HepG2 (cell line): Measurements from ENCODE around the gene ARHGAP9. TPM values are rescaled to one million over a fixed set of nuclear protein-coding genes. Genes with fewer than 3 reads are reported as not detected.
A peak's percentile ranks its signal among the peaks of the same experiment; 100 is the strongest.

Experiments
- ATAC-seq: fragments of 200-7000 bp; cut with Tn5 transposase; 3 replicates; pipeline ENCODE4 v1.9.1; 2020; ENCODE audit warnings: mild to moderate bottlenecking, moderate library complexity
- BruUV-seq: library from RNA; stranded (reverse); fragments of 400-500 nt; replicated peaks from 2 replicates; lab custom pipeline; 2021; lab: Mats Ljungman, UMichigan
- CTCF ChIA-PET: fragments of 300-600 bp; formaldehyde crosslinking; extraction: SDS; loops from one replicate; lab custom pipeline; 2021; ENCODE audit warnings: low total read pairs, inconsistent platforms, low intra/inter-chr PET ratio; lab: Yijun Ruan, JAX
- POLR2A ChIA-PET: fragments of 350-600 bp; sonication (Branson Sonifier 250); formaldehyde crosslinking; loops from one replicate; lab custom pipeline; 2020; ENCODE audit warnings: antibody characterized with exemption, inconsistent platforms; lab: Yijun Ruan, JAX
- DNase-seq: peaks from one replicate; pipeline ENCODE4 v3.0.0-alpha.2; 2015; ENCODE audit warnings: low spot score
- FAIRE-seq: peaks from 3 replicates; lab custom pipeline; 2011; peaks lifted over from hg19 to GRCh38; lab: Jason Lieb, UNC
- H2AFZ ChIP-seq: one replicate; pipeline ENCODE4 v1.6.1; 2011; ENCODE audit warnings: low read length, inconsistent platforms
- H3K27ac ChIP-seq: fragments of 300-600 bp; 3 replicates; pipeline ENCODE4 v1.8.0; 2011; ENCODE audit warnings: mixed run types, mild to moderate bottlenecking, mixed read lengths, low read length, inconsistent platforms; ENCODE audit not compliant: insufficient read depth; ENCODE audit errors: extremely low read length
- H3K27me3 ChIP-seq, 2 experiments: fragments of 200-600 bp in 1 of 2; 2 replicates in 1 of 2; 3 replicates in 1 of 2; pipeline versions ENCODE4 v1.6.0 to v1.8.0; 2011; ENCODE audit warnings: low read length in 2 of 2, mild to moderate bottlenecking in 2 of 2, moderate library complexity in 2 of 2, inconsistent platforms in 1 of 2; ENCODE audit not compliant: insufficient read depth in 2 of 2, control insufficient read depth in 1 of 2
- H3K36me3 ChIP-seq, 2 experiments: fragments of 200-600 bp in 1 of 2; replicated peaks in 1 of 2; 2 replicates in 1 of 2; 3 replicates in 1 of 2; pipeline versions ENCODE4 v1.5.1 to v1.8.0; 2011; ENCODE audit warnings: low read length in 2 of 2, inconsistent platforms in 1 of 2; ENCODE audit not compliant: insufficient read depth in 2 of 2, control insufficient read depth in 1 of 2
- H3K4me1 ChIP-seq: 2 replicates; pipeline ENCODE4 v1.5.1; 2012; ENCODE audit warnings: low read length, inconsistent platforms; ENCODE audit not compliant: insufficient read depth
- H3K4me2 ChIP-seq: 2 replicates; pipeline ENCODE4 v1.6.0; 2011; ENCODE audit warnings: low read depth, low read length, inconsistent platforms
- H3K4me3 ChIP-seq, 3 experiments: fragments of 200-600 bp in 1 of 3; sonication (generic), shearing (Covaris generic) in 1 of 3; replicated peaks in 1 of 3; 2 replicates each; pipeline ENCODE4 v1.5.1; 2011 to 2016; ENCODE audit warnings: low read length in 3 of 3, inconsistent platforms in 2 of 3, low read depth in 2 of 3, mild to moderate bottlenecking in 2 of 3, control low read depth in 1 of 3, mixed read lengths in 1 of 3; ENCODE audit not compliant: insufficient read depth in 1 of 3
- H3K79me2 ChIP-seq: one replicate; pipeline ENCODE4 v1.6.1; 2011; ENCODE audit warnings: low read length, inconsistent platforms; ENCODE audit not compliant: insufficient read depth
- H3K9ac ChIP-seq: 2 replicates; pipeline ENCODE4 v1.6.0; 2011; ENCODE audit warnings: mild to moderate bottlenecking, low read depth, low read length, inconsistent platforms; ENCODE audit not compliant: insufficient read depth
- H3K9me3 ChIP-seq: 2 replicates; pipeline ENCODE4 v1.5.1; 2012; ENCODE audit warnings: mild to moderate bottlenecking, low read length
- H4K20me1 ChIP-seq: 2 replicates; pipeline ENCODE4 v1.6.0; 2011; ENCODE audit warnings: inconsistent platforms, mild to moderate bottlenecking, low read length, moderate library complexity; ENCODE audit not compliant: insufficient read depth
- HIVEP1 ChIP-seq: sonication (generic); formaldehyde crosslinking; IDR thresholded peaks from 2 replicates; pipeline ENCODE4 v1.4.0; 2020; ENCODE audit warnings: mild to moderate bottlenecking, missing genetic modification reagents
- NFRKB ChIP-seq: fragments of 450-650 bp; IDR thresholded peaks from 2 replicates; pipeline ENCODE4 v1.6.1; 2017
- RARG ChIP-seq: sonication (generic); formaldehyde crosslinking; IDR thresholded peaks from 2 replicates; pipeline ENCODE4 v1.4.0; 2020; ENCODE audit warnings: low read depth, mild to moderate bottlenecking, missing genetic modification reagents
- SMYD3 ChIP-seq: sonication (generic); formaldehyde crosslinking; IDR thresholded peaks from 2 replicates; pipeline ENCODE4 v1.8.1; 2023; ENCODE audit warnings: mild to moderate bottlenecking, missing genetic modification reagents
- SP5 ChIP-seq: IDR thresholded peaks from 2 replicates; pipeline ENCODE4 v1.6.1; 2016; ENCODE audit warnings: low read depth, borderline replicate concordance
- SSRP1 ChIP-seq: IDR thresholded peaks from 2 replicates; pipeline ENCODE4 v1.6.1; 2016; ENCODE audit warnings: control low read depth
- YY1 ChIP-seq: IDR thresholded peaks from 2 replicates; pipeline ENCODE4 v1.6.1; 2011; ENCODE audit warnings: low read length, low read depth, moderate library complexity, mild to moderate bottlenecking; ENCODE audit not compliant: insufficient read depth, insufficient replicate concordance
- ZBTB38 ChIP-seq: sonication (generic); formaldehyde crosslinking; IDR thresholded peaks from 2 replicates; pipeline ENCODE4 v1.5.1; 2020; ENCODE audit warnings: mild to moderate bottlenecking, missing genetic modification reagents
- ZKSCAN8 ChIP-seq: IDR thresholded peaks from 2 replicates; pipeline ENCODE4 v1.6.1; 2016; ENCODE audit warnings: borderline replicate concordance, missing genetic modification reagents, missing compliant biosample characterization
- ZMYM4 ChIP-seq: sonication (generic); formaldehyde crosslinking; IDR thresholded peaks from 2 replicates; pipeline ENCODE4 v1.8.1; 2023; ENCODE audit warnings: mild to moderate bottlenecking, missing genetic modification reagents
- ZNF138 ChIP-seq: sonication (generic); formaldehyde crosslinking; IDR thresholded peaks from 2 replicates; pipeline ENCODE4 v1.5.0; 2020; ENCODE audit warnings: mild to moderate bottlenecking, low read depth, missing genetic modification reagents
- ZNF180 ChIP-seq: sonication (generic); formaldehyde crosslinking; IDR thresholded peaks from 2 replicates; pipeline ENCODE4 v1.4.0; 2020; ENCODE audit warnings: low read depth, missing genetic modification reagents, borderline replicate concordance
- ZNF530 ChIP-seq: sonication (generic); formaldehyde crosslinking; IDR thresholded peaks from 2 replicates; pipeline ENCODE4 v1.5.0; 2020; ENCODE audit warnings: low read depth, mild to moderate bottlenecking, missing genetic modification reagents
- ZNF878 ChIP-seq: sonication (generic); formaldehyde crosslinking; IDR thresholded peaks from 2 replicates; pipeline ENCODE4 v1.8.1; 2023; ENCODE audit warnings: mild to moderate bottlenecking, missing genetic modification reagents, moderate library complexity
- WGBS: methylation state at CpG from one replicate; pipeline ENCODE4 v1.1.6; 2017; ENCODE audit warnings: low lambda C conversion rate; 5-methylcytosine and 5-hydroxymethylcytosine counted together
- in situ Hi-C: cut with HindIII; loops from 2 replicates; pipeline ENCODE4 v1.10.0; 2017; ENCODE audit warnings: low pct_unique_long_range_greater_than_20kb; ENCODE audit not compliant: extremely low pct_ligation_motif_present
- intact Hi-C: fragments of 100-400 bp; cut with micrococcal nuclease; formaldehyde crosslinking; loops from one replicate; pipeline ENCODE4 v1.10.0; 2022; ENCODE audit not compliant: unreplicated experiment
- polyA plus RNA-seq, 8 experiments: library from polyadenylated mRNA; depleted of rRNA in 3 of 8; stranded (reverse) in 7 of 8; unstranded in 1 of 8; fragments of >200 nt; fragmentation: Illumina TruSeq in 4 of 8; extraction: Trizol in 4 of 8; gene quantifications; 2 replicates each; pipeline versions ENCODE4 v1.2.1 to v1.2.3, GENCODE V29; 2011 to 2016; ENCODE audit warnings: low read depth in 4 of 8, missing spikeins in 1 of 8, mixed read lengths in 1 of 8; ENCODE audit not compliant: insufficient read depth in 1 of 8
- total RNA-seq, 5 experiments: library from RNA; depleted of rRNA; stranded (reverse); fragments of >200 nt; fragmentation: Illumina TruSeq; extraction: Trizol; gene quantifications; 2 replicates each; pipeline ENCODE4 v1.2.3, GENCODE V29; 2016; ENCODE audit warnings: low read depth in 1 of 5
- TF ChIP-seq, protein P1 (sequence below): IDR thresholded peaks from 2 replicates; pipeline ENCODE4 v1.4.0; 2020; ENCODE audit warnings: mild to moderate bottlenecking, missing genetic modification reagents
- TF ChIP-seq, protein P2 (sequence below): sonication (generic); formaldehyde crosslinking; IDR thresholded peaks from 2 replicates; pipeline ENCODE4 v1.5.1; 2020; ENCODE audit warnings: missing genetic modification reagents, mild to moderate bottlenecking, borderline replicate concordance
- TF ChIP-seq, protein P3 (sequence below): sonication (generic); formaldehyde crosslinking; IDR thresholded peaks from 2 replicates; pipeline ENCODE4 v1.8.1; 2022; ENCODE audit warnings: low read depth, mild to moderate bottlenecking, missing genetic modification reagents

Gene ARHGAP9
- total and polyA plus RNA-seq, 2 of the 13 experiments (the other 11 are each of a cell fraction or from before 2014, with no cell fraction given) = 0.18 to 1.2 TPM

DNA sequence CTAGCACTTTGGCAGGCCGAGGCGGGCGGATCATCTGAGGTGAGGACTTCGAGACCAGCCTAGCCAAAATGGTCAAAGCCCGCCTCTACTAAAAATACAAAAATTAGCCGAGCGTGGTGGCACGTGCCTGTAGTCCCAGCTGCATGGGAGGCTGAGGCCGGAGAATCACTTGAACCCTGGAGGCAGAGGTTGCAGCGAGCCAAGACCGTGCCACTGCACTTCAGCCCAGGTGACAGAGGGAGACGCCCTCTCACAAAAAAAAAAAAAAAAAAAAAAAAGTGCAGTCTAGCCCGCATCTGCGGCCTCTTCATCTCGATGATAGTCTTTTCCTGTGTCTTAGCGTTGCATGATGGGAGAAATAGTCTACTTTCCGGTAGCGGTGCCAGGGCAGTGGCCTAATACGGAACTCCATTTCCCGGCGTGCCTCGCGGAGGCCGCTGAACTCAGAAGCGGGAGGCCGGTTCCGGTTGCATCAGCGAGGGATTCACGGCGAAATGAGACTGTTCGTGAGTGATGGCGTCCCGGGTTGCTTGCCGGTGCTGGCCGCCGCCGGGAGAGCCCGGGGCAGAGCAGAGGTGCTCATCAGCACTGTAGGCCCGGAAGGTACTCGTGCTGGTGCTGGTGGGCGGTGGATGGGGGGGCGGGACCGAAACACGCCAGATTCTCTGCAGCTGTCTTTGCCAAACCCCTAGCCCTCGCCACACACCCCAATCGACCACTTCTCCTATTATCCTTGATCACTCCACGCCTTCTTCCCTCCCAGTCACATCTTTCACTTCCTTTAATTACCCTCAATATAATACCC is 8.1 kb upstream of the ARHGAP9 start, which contains the start of gene MARS1:
Gene MARS1, plus strand, starts transcription at position 472 of the 805 bp plus-strand sequence. Its CDS starts 23 bp downstream, at position 495.
- peak within 1 kb of the TSS; percentile 93 for H3K4me2 ChIP-seq
- peak within 1 kb of the TSS; percentile 95 to 97 (median 96) for H3K4me3 ChIP-seq
- ATAC-seq = peak; percentile 96
- H3K9me3 ChIP-seq = no peaks in the 10 kb centered on the region
- peak; percentile 94 for FAIRE-seq
- in situ Hi-C loops (no loop called here), intact Hi-C loops (loop anchor here (2.0 kb wide), 1 partner anchor 25 kb away; no protein-coding TSS in a partner anchor)
- peak within 1 kb of the TSS; percentile 92 for H3K9ac ChIP-seq
- peaks cover 0 to 4% of the 10 kb centered on the region in 2 experiments; a peak in 1 of 5 replicates for H3K27me3 ChIP-seq
- ChIA-PET CTCF (no interaction called here), POLR2A (interaction anchor here (1.0 to 3.4 kb wide), 4 partner anchors 13 to 88 kb away, joined by 3 to 15 read pairs (median 4); partner anchors contain the start of gene DDIT3)
- peaks cover 23% of the 10 kb centered on the region for H3K79me2 ChIP-seq
- peaks cover 23% of the 10 kb centered on the region for H3K4me1 ChIP-seq
- no TSS peak for BruUV-seq
- peaks cover 18 to 34% of the 10 kb centered on the region in 2 experiments for H3K36me3 ChIP-seq
- WGBS = 28% methylated on average over 25 of the region's 47 CpGs
- peak; percentile 96 for DNase-seq
- no peak within 1 kb of the TSS for H2AFZ ChIP-seq
- H3K27ac ChIP-seq = peak within 1 kb of the TSS; percentile 62
- H4K20me1 ChIP-seq = peaks cover 6% of the 10 kb centered on the region
- no peak for TF ChIP-seq ZBTB38 (CRISPR knock-in tag)
- TF ChIP-seq, protein P1, sequence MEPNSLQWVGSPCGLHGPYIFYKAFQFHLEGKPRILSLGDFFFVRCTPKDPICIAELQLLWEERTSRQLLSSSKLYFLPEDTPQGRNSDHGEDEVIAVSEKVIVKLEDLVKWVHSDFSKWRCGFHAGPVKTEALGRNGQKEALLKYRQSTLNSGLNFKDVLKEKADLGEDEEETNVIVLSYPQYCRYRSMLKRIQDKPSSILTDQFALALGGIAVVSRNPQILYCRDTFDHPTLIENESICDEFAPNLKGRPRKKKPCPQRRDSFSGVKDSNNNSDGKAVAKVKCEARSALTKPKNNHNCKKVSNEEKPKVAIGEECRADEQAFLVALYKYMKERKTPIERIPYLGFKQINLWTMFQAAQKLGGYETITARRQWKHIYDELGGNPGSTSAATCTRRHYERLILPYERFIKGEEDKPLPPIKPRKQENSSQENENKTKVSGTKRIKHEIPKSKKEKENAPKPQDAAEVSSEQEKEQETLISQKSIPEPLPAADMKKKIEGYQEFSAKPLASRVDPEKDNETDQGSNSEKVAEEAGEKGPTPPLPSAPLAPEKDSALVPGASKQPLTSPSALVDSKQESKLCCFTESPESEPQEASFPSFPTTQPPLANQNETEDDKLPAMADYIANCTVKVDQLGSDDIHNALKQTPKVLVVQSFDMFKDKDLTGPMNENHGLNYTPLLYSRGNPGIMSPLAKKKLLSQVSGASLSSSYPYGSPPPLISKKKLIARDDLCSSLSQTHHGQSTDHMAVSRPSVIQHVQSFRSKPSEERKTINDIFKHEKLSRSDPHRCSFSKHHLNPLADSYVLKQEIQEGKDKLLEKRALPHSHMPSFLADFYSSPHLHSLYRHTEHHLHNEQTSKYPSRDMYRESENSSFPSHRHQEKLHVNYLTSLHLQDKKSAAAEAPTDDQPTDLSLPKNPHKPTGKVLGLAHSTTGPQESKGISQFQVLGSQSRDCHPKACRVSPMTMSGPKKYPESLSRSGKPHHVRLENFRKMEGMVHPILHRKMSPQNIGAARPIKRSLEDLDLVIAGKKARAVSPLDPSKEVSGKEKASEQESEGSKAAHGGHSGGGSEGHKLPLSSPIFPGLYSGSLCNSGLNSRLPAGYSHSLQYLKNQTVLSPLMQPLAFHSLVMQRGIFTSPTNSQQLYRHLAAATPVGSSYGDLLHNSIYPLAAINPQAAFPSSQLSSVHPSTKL (CRISPR knock-in tag) = no peak
- TF ChIP-seq ZNF180 (CRISPR knock-in tag) = no peak
- TF ChIP-seq SSRP1 = no peak
- TF ChIP-seq ZKSCAN8 (CRISPR knock-in tag) = no peak; the same call in 1 of the 2 replicates
- no peak for TF ChIP-seq ZNF138 (CRISPR knock-in tag)
- no peak for TF ChIP-seq SP5 (CRISPR knock-in tag)
- TF ChIP-seq NFRKB = no peak
- no peak for TF ChIP-seq RARG (CRISPR knock-in tag)
- TF ChIP-seq ZNF530 (CRISPR knock-in tag) = no peak
- TF ChIP-seq, protein P2, sequence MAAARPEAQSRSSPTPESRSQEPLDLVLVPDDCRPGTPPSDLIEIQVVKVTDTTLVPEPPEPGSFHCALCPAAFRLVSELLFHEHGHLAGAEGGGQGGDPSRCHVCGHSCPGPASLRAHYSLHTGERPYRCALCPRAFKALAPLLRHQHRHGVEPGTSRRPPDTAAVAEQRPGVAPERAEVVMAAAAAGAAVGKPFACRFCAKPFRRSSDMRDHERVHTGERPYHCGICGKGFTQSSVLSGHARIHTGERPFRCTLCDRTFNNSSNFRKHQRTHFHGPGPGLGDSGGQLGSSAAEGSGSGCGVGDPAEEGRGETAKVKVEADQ (CRISPR knock-in tag) = peak; percentile 54; the same call in 1 of the 2 replicates
- peak; percentile 85 for TF ChIP-seq YY1
- TF ChIP-seq HIVEP1 (CRISPR knock-in tag) = peak; percentile 70
- TF ChIP-seq ZNF878 = no peak; the same call in 1 of the 2 replicates
- peak; percentile 82 for TF ChIP-seq ZMYM4 (CRISPR knock-in tag)
- no peak for TF ChIP-seq SMYD3
- TF ChIP-seq, protein P3, sequence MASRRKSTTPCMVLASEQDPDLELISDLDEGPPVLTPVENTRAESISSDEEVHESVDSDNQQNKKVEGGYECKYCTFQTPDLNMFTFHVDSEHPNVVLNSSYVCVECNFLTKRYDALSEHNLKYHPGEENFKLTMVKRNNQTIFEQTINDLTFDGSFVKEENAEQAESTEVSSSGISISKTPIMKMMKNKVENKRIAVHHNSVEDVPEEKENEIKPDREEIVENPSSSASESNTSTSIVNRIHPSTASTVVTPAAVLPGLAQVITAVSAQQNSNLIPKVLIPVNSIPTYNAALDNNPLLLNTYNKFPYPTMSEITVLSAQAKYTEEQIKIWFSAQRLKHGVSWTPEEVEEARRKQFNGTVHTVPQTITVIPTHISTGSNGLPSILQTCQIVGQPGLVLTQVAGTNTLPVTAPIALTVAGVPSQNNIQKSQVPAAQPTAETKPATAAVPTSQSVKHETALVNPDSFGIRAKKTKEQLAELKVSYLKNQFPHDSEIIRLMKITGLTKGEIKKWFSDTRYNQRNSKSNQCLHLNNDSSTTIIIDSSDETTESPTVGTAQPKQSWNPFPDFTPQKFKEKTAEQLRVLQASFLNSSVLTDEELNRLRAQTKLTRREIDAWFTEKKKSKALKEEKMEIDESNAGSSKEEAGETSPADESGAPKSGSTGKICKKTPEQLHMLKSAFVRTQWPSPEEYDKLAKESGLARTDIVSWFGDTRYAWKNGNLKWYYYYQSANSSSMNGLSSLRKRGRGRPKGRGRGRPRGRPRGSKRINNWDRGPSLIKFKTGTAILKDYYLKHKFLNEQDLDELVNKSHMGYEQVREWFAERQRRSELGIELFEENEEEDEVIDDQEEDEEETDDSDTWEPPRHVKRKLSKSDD (CRISPR knock-in tag) = no peak
